Psoas muscle (tissue), 8 donors: ENCODE measurements around the gene MAPK4. TPM values are rescaled to one million over a fixed set of nuclear protein-coding genes. Genes with fewer than 3 reads are reported as not detected.
A peak's percentile ranks its signal among the peaks of the same experiment; 100 is the strongest.

ENCODE experiments used
- ATAC-seq, 4 donors: fragments of 200-7000 bp; cut with Tn5 transposase; one replicate each; pipeline ENCODE4 v1.9.1; 2020; ENCODE audit warnings: moderate library complexity in 3 of 4, mild to moderate bottlenecking in 2 of 4
- DNase-seq, 2 donors: peaks; one replicate each; pipeline ENCODE4 v3.0.0-alpha.2; 2020
- H3K27ac ChIP-seq: fragments of 200-600 bp; one replicate; pipeline ENCODE4 v1.8.0; 2022
- H3K27me3 ChIP-seq, 3 donors: fragments of 200-600 bp in 1 of 3; one replicate each; pipeline versions ENCODE4 v1.6.1 to v1.8.0; 2013 to 2022; ENCODE audit warnings: low read length in 2 of 3, mild to moderate bottlenecking in 2 of 3, moderate library complexity in 1 of 3; ENCODE audit not compliant: insufficient read depth in 3 of 3
- H3K36me3 ChIP-seq, 2 donors: fragments of 200-600 bp in 1 of 2; one replicate each; pipeline versions ENCODE4 v1.6.1 to v1.8.0; 2013 to 2022; ENCODE audit warnings: low read depth in 1 of 2, mild to moderate bottlenecking in 1 of 2, moderate library complexity in 1 of 2; ENCODE audit not compliant: insufficient read depth in 1 of 2
- H3K4me1 ChIP-seq: fragments of 200-600 bp; one replicate; pipeline ENCODE4 v1.8.0; 2022
- H3K4me3 ChIP-seq: fragments of 200-600 bp; one replicate; pipeline ENCODE4 v1.8.0; 2022; ENCODE audit warnings: mild to moderate bottlenecking
- H3K9me3 ChIP-seq: fragments of 200-600 bp; one replicate; pipeline ENCODE4 v1.8.0; 2022
- WGBS, 3 donors: extraction: QIAGEN DNeasy Blood & Tissue Kit; methylation state at CpG; one replicate each; pipeline versions ENCODE4 v1.1.6 to v1.1.7; 2013; 5-methylcytosine and 5-hydroxymethylcytosine counted together
- intact Hi-C, 2 donors: fragments of 100-400 bp; cut with DNase I; formaldehyde crosslinking; loops; one replicate each; pipeline versions ENCODE4 v1.11.0 to v1.14.2; 2022
- polyA plus RNA-seq, 3 donors: library from polyadenylated mRNA; stranded (reverse); fragments of 200-250 nt; gene quantifications; one replicate each; pipeline ENCODE4 v1.2.3, GENCODE V29; 2013
- total RNA-seq, 4 donors: library from RNA; stranded (reverse); fragmentation: NEBNext Ultra II Directional in 2 of 4; extraction: Animal tissue kit (Norgen Biotek cat#: 25700) in 2 of 4; gene quantifications; one replicate each; pipeline versions ENCODE4 v1.2.1 to v1.2.4, GENCODE V29; 2021 to 2023
- TF ChIP-seq, protein P1 (sequence below): fragments of 200-600 bp; IDR thresholded peaks from one replicate; pipeline ENCODE4 v1.8.0; 2022; ENCODE audit warnings: antibody characterized with exemption
- donor health status: healthy with polysubstance abuse.
- donor health status: DM: no; HTN: no; CAD: no; lungs with moderate emphysema.
- donor health status: Bipolar disorder and iron deficiency.
- donor health status: healthy.
- donor health status: DM: yes; HTN: yes; CAD: no.
- donor health status: DM: no; HTN: no; CAD: no.
- donor health status: DM: no; HTN: no; CAD: no.
- donor health status: DM: yes; HTN: yes; CAD: no.

Gene MAPK4
- total and polyA plus RNA-seq, 7 donors = 0.36 to 1.8 (median 0.68) TPM

DNA sequence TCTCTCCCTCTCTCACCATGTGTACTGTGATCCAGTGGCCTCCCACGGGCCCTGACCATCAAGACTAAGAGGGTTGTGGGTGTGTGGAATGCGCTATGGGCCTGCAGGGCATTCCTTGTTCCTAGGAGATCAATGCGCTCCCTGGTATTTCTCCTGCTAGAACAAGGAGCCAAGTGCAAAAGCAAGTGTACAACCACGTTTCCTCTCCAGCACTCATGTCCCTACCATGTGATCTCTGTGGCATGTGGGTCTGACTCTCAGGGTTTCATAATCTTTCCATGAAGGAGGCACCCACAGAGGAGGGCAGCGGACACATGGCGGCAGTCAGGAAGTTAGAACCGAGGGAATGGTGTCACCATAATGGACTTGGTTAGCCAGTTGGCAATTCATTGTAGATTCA, 91.4 kb downstream of the MAPK4 start:
- Histone ChIP-seq H3K9me3 (no peaks in the 10 kb centered on the region), H3K36me3 (no peaks in the 10 kb centered on the region), H3K27me3 (no peaks in the 10 kb centered on the region), H3K27ac (no peak overlapping the region), H3K4me1 (peaks cover 13% of the 10 kb centered on the region), H3K4me3 (no peak overlapping the region)
- DNase-seq (no peak), ATAC-seq (no peak)
- TF ChIP-seq, protein P1, sequence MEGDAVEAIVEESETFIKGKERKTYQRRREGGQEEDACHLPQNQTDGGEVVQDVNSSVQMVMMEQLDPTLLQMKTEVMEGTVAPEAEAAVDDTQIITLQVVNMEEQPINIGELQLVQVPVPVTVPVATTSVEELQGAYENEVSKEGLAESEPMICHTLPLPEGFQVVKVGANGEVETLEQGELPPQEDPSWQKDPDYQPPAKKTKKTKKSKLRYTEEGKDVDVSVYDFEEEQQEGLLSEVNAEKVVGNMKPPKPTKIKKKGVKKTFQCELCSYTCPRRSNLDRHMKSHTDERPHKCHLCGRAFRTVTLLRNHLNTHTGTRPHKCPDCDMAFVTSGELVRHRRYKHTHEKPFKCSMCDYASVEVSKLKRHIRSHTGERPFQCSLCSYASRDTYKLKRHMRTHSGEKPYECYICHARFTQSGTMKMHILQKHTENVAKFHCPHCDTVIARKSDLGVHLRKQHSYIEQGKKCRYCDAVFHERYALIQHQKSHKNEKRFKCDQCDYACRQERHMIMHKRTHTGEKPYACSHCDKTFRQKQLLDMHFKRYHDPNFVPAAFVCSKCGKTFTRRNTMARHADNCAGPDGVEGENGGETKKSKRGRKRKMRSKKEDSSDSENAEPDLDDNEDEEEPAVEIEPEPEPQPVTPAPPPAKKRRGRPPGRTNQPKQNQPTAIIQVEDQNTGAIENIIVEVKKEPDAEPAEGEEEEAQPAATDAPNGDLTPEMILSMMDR = no peak
- WGBS, 3 donors = 71 to 85% (median 81%) methylated on average over 7 of the region's 7 CpGs
- intact Hi-C loops = loop anchor here in 1 of 2 donors (5.0 kb wide), 1 partner anchor 89 kb away; the partner anchor contains the start of gene MAPK4

DNA sequence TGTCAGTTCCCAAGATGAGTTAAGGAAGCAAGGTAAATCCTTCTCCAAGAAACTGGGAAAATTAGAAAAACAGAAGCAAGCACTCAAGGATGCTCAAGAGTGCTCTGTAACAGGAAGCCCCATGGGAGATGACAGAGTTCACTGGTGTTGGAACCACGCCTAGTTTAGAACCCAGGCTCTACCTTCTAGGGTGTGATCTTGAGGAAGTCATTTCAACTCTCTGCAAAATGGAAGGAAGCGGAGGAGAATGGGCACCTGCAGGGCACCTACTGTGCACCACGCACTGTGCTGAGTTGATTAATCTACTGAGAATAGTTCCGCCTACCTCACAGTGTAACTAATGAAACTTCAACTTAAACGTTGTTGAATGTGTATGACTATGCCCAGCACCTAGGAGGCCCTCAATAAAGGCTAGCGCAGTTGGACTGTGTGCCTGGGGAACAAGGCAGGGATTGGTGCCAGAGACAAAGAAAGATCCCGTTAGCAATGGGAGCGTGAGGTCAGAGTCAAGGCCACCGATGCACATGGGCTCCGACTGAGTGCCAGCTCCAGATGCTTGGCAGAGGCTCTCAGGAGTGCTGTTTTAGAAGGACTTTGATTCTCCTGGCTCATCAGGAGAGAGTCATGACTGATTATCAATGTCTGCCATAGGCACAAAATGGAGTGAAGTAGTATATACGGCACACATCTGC, 93.7 kb downstream of the MAPK4 start:
- Histone ChIP-seq H3K4me3 (no peak overlapping the region), H3K36me3 (no peaks in the 10 kb centered on the region), H3K27me3 (no peaks in the 10 kb centered on the region), H3K9me3 (no peaks in the 10 kb centered on the region), H3K27ac (peak overlapping the region; percentile 79), H3K4me1 (peaks cover 25% of the 10 kb centered on the region)
- WGBS, 3 donors = 50 to 56% (median 51%) methylated on average over 11 of the region's 11 CpGs
- intact Hi-C loops = loop anchor here in 1 of 2 donors (5.0 kb wide), 1 partner anchor 91 kb away; the partner anchor contains the start of gene MAPK4
- DNase-seq = peak in 1 of 2 donors; percentile 64
- ATAC-seq = peak; percentile 28 to 70 (median 50)
- TF ChIP-seq, protein P1 = no peak

GRCh38 chr18:50654211-50654610, 94.3 kb downstream of the MAPK4 start:
- H3K4me1 ChIP-seq = peaks cover 26% of the 10 kb centered on the region
- WGBS, 3 donors = 40 to 70% (median 47%) methylated on average over 2 of the region's 2 CpGs
- TF ChIP-seq, protein P1 = no peak
- no peaks in the 10 kb centered on the region for H3K9me3 ChIP-seq
- ATAC-seq (no peak), DNase-seq (no peak)
- intact Hi-C loops = loop anchor here in 1 of 2 donors (5.0 kb wide), 1 partner anchor 92 kb away; the partner anchor contains the start of gene MAPK4
- no peaks in the 10 kb centered on the region for H3K27me3 ChIP-seq
- H3K27ac ChIP-seq = peak overlapping the region; percentile 79
- H3K36me3 ChIP-seq = no peaks in the 10 kb centered on the region
- H3K4me3 ChIP-seq = no peak overlapping the region

GRCh38 chr18:50654658-50655550, 95.0 kb downstream of the MAPK4 start:
- Histone ChIP-seq H3K4me3 (no peak overlapping the region), H3K4me1 (peaks cover 26% of the 10 kb centered on the region)
- ATAC-seq = peak; percentile 31 to 75 (median 45)

More at GRCh38 chr18:50654658-50655550, 95.0 kb downstream of the MAPK4 start:
- TF ChIP-seq, protein P1 = no peak
- H3K27ac ChIP-seq = peak overlapping the region; percentile 79
- WGBS, 3 donors = 17 to 28% (median 19%) methylated on average over 17 of the region's 17 CpGs
- intact Hi-C loops = loop anchor here in 1 of 2 donors (5.0 kb wide), 1 partner anchor 93 kb away; the partner anchor contains the start of gene MAPK4
- H3K27me3 ChIP-seq = no peaks in the 10 kb centered on the region
- no peak for DNase-seq
- H3K36me3 ChIP-seq = no peaks in the 10 kb centered on the region
- no peaks in the 10 kb centered on the region for H3K9me3 ChIP-seq
